GM19455 (cell line): ENCODE data around the gene ZNF441.
A peak's percentile ranks its signal among the peaks of the same experiment; 100 is the strongest.
"Not testable (repeated sequence)": the region's sequence is repeated elsewhere in the genome, so short reads cannot be mapped to it uniquely, and the experiment has no call there.

ENCODE experiments used
- ATAC-seq: cut with Tn5 transposase; IDR thresholded peaks from one replicate; pipeline ENCODE4 v1.9.1; 2021; ENCODE audit not compliant: unreplicated experiment

Gene ZNF441

GRCh38 chr19:11776669-11777068 lies 9.9 kb downstream of the ZNF441 start:
- ATAC-seq: not testable (repeated sequence)

GRCh38 chr19:11780431-11781020 lies 13.7 kb downstream of the ZNF441 start:
- no peak for ATAC-seq

GRCh38 chr19:11781295-11782057 lies 14.7 kb downstream of the ZNF441 start:
- no peak for ATAC-seq

GRCh38 chr19:11783767-11784166 lies 17.0 kb downstream of the ZNF441 start:
- no peak for ATAC-seq

- no peak for ATAC-seq
These were observed 17.6 kb downstream of the ZNF441 start for GRCh38 chr19:11784356-11784755.

GRCh38 chr19:11787536-11787935 lies 20.7 kb downstream of the ZNF441 start:
- ATAC-seq: no peak

GRCh38 chr19:11792942-11793341 lies 26.1 kb downstream of the ZNF441 start:
- ATAC-seq: no peak

GRCh38 chr19:11797491-11797890 lies 30.7 kb downstream of the ZNF441 start:
- ATAC-seq: no peak

- peak; percentile 75 for ATAC-seq
These were observed 31.9 kb downstream of the ZNF441 start, which contains the start of gene ZNF491 for GRCh38 chr19:11798391-11799330. TSS of gene ZNF491 (plus strand) at chr19:11798523. CDS start at chr19:11805954, 7,431 bp downstream.

- ATAC-seq: no peak
These were observed 39.7 kb downstream of the ZNF441 start for GRCh38 chr19:11806354-11807098.

GRCh38 chr19:11807099-11807380 lies 40.2 kb downstream of the ZNF441 start:
- no peak for ATAC-seq

- ATAC-seq: no peak
These were observed 46.9 kb downstream of the ZNF441 start for GRCh38 chr19:11813703-11814028.

- peak; percentile 97 for ATAC-seq
These were observed 47.4 kb downstream of the ZNF441 start, which contains the start of gene ZNF440 for GRCh38 chr19:11814029-11814699. TSS of gene ZNF440 (plus strand) at chr19:11814273. CDS start at chr19:11814448, 175 bp downstream.

- no peak for ATAC-seq
These were observed 47.9 kb downstream of the ZNF441 start for GRCh38 chr19:11814700-11815035.

GRCh38 chr19:11821474-11822109 lies 54.8 kb downstream of the ZNF441 start:
- no peak for ATAC-seq

GRCh38 chr19:11828957-11829876 lies 62.4 kb downstream of the ZNF441 start:
- ATAC-seq: not testable (repeated sequence)

GRCh38 chr19:11832253-11832912 lies 65.6 kb downstream of the ZNF441 start:
- no peak for ATAC-seq

GRCh38 chr19:11833541-11833940 lies 66.7 kb downstream of the ZNF441 start:
- ATAC-seq: no peak
